GM20000 (cell line): ENCODE measurements around the gene BANF2.
"Not testable (repeated sequence)": the region's sequence is repeated elsewhere in the genome, so short reads cannot be mapped to it uniquely, and the experiment has no call there.

Source experiments
- DNase-seq: peaks from one replicate; pipeline ENCODE4 v3.0.0; 2012; ENCODE audit warnings: low spot score
- CTCF ChIP-seq: IDR thresholded peaks from 2 replicates; pipeline ENCODE4 v1.5.1; 2012; ENCODE audit warnings: mild to moderate bottlenecking, control low read depth; ENCODE audit errors: extremely low read depth, missing control alignments

Gene BANF2

GRCh38 chr20:17775600-17775999, 75.8 kb downstream of the BANF2 start:
- DNase-seq, result no peak
- no peak for TF ChIP-seq CTCF

DNA sequence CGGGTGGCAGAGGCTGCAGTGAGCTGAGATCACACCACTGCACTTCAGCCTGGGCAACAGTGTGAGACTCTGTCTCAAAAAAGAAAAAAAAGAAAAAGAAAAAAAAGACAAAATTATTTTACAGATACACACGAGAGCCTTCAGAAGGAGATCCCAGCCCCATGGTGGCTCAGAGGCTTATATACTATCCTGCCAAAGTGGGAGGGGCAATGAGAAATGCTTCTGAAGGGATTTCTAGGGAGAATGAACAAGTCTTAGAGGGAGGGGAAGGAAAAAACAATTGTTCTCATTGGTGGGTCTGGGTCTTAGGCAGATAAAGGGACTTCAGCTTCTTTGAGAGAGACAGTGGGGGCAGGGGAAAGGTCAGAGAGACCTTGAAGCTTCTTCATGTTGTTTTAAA, 76.8 kb downstream of the BANF2 start:
- no peak for TF ChIP-seq CTCF
- no peak for DNase-seq

DNA sequence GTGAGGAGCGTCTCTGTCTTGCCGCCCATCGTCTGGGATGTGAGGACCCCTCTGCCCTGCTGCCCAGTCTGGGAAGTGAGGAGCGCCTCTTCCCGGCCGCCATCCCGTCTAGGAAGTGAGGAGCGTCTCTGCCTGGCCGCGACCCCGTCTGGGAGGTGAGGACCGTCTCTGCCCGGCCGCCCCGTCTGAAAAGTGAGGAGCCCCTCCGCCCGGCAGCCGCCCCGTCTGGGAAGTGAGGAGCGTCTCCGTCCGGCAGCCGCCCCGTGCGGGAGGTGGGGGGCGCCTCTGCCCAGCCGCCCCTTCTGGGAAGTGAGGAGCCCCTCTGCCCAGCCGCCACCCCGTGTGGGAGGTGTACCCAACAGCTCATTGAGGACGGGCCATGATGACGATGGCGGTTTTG, 79.2 kb downstream of the BANF2 start:
- DNase-seq, result not testable (repeated sequence)

GRCh38 chr20:17782768-17783167, 83.0 kb downstream of the BANF2 start:
- no peak for TF ChIP-seq CTCF
- peak; percentile 73 for DNase-seq

GRCh38 chr20:17783671-17784070, 83.9 kb downstream of the BANF2 start:
- no peak for TF ChIP-seq CTCF
- DNase-seq, result no peak

- no peak for DNase-seq
- TF ChIP-seq CTCF, result no peak
These were observed 85.2 kb downstream of the BANF2 start for GRCh38 chr20:17785007-17785406.
